Right lobe of liver (tissue), 4 donors: ENCODE results near the gene RYR3.

Experiments
- POLR2A ChIP-seq: fragments of 450-650 bp; IDR thresholded peaks from one replicate; pipeline ENCODE4 v1.6.1; 2017; ENCODE audit warnings: antibody characterized with exemption, mild to moderate bottlenecking
- TF ChIP-seq, protein P1 (sequence below), 4 donors: fragments of 200-600 bp in 3 of 4; fragments of 450-650 bp in 1 of 4; IDR thresholded peaks; one replicate each; pipeline versions ENCODE4 v1.5.1 to v1.8.0; 2016 to 2022; ENCODE audit warnings: antibody characterized with exemption in 4 of 4, mild to moderate bottlenecking in 2 of 4
- donor health status: DM: no; HTN: no; CAD: no.
- donor health status: DM: no; HTN: no; CAD: no.
- donor health status: DM: no; HTN: yes; CAD: no.

DNA sequence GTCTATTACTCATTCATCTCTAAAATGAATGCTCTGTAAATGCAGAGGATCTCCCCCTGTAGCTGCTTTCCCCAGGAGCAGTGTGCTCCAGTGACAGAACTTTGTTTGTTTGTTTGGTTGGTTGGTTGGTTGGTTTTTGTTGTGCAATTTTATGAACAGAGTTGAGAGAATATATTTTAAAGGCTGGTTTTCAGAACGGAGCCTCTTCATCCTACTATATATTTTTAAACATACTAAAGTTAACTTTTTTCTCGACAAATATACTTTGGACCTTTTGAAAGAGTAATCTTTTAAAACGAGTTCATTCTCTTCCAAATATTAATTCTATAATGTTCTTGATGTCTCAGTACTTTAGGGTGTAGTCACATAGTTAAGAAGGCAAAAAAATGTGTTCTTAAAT lies 20.2 kb downstream of the RYR3 start:
- TF ChIP-seq, protein P1, sequence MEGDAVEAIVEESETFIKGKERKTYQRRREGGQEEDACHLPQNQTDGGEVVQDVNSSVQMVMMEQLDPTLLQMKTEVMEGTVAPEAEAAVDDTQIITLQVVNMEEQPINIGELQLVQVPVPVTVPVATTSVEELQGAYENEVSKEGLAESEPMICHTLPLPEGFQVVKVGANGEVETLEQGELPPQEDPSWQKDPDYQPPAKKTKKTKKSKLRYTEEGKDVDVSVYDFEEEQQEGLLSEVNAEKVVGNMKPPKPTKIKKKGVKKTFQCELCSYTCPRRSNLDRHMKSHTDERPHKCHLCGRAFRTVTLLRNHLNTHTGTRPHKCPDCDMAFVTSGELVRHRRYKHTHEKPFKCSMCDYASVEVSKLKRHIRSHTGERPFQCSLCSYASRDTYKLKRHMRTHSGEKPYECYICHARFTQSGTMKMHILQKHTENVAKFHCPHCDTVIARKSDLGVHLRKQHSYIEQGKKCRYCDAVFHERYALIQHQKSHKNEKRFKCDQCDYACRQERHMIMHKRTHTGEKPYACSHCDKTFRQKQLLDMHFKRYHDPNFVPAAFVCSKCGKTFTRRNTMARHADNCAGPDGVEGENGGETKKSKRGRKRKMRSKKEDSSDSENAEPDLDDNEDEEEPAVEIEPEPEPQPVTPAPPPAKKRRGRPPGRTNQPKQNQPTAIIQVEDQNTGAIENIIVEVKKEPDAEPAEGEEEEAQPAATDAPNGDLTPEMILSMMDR (IDR thresholded peaks at IDR 0.05), result no peak
- no peak for TF ChIP-seq POLR2A
